Measurements from ENCODE around the gene UNC80.

Gene UNC80

GRCh38 chr2:210022824-210023223, 251.2 kb downstream of the UNC80 start:
- no peak for DNase-seq (ENCODE audit: low read depth, low spot score)

- no peak for DNase-seq (ENCODE audit: low read depth, low spot score)
Measured at GRCh38 chr2:210027608-210028007, 256.0 kb downstream of the UNC80 start.

- DNase-seq (ENCODE audit: low read depth, low spot score): no peak
Measured at GRCh38 chr2:210028178-210028577, 256.5 kb downstream of the UNC80 start.

- no peak for DNase-seq (ENCODE audit: low read depth, low spot score)
Measured at GRCh38 chr2:210034087-210034683, 262.6 kb downstream of the UNC80 start.

GRCh38 chr2:210035679-210036078, 264.0 kb downstream of the UNC80 start:
- no peak for DNase-seq (ENCODE audit: low read depth, low spot score)

GRCh38 chr2:210038078-210038477, 266.4 kb downstream of the UNC80 start:
- DNase-seq (ENCODE audit: low read depth, low spot score): no peak

GRCh38 chr2:210046851-210047500, 275.3 kb downstream of the UNC80 start:
- no peak for DNase-seq (ENCODE audit: low read depth, low spot score)

Data from astrocyte of the hippocampus (primary cell).